ENCODE measurements around the gene ARHGAP15.

Gene ARHGAP15

DNA sequence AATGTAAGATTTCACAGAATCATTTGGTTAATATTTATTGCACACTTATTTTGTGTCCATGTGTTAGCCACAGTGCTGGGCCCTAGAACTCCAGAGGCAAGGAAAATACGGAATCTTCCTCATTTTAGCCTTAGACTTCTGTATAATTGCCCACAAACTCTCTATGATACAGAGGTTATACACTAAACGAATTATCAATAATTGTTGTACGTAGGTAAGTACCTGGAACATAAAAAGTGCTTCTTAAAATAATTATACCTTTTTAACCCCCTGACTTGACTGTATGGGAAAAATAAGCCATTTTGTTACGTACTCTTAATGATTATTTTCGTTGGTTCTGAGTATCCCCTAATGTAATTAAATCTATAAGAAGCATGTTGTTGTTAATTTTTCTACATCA, 119.4 kb downstream of the ARHGAP15 start:
- TF ChIP-seq, protein P1, sequence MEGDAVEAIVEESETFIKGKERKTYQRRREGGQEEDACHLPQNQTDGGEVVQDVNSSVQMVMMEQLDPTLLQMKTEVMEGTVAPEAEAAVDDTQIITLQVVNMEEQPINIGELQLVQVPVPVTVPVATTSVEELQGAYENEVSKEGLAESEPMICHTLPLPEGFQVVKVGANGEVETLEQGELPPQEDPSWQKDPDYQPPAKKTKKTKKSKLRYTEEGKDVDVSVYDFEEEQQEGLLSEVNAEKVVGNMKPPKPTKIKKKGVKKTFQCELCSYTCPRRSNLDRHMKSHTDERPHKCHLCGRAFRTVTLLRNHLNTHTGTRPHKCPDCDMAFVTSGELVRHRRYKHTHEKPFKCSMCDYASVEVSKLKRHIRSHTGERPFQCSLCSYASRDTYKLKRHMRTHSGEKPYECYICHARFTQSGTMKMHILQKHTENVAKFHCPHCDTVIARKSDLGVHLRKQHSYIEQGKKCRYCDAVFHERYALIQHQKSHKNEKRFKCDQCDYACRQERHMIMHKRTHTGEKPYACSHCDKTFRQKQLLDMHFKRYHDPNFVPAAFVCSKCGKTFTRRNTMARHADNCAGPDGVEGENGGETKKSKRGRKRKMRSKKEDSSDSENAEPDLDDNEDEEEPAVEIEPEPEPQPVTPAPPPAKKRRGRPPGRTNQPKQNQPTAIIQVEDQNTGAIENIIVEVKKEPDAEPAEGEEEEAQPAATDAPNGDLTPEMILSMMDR (conservative IDR thresholded peaks at IDR 0.05; ENCODE audit: low read depth, low read length), result no peak
- H3K4me3 ChIP-seq (ENCODE audit: low read length), result no peak overlapping the region
- DNase-seq (ENCODE audit: low read depth), result no peak

GRCh38 chr2:143251681-143252080, 122.5 kb downstream of the ARHGAP15 start:
- DNase-seq (ENCODE audit: low read depth), result no peak
- H3K4me3 ChIP-seq (ENCODE audit: low read length), result no peak overlapping the region
- TF ChIP-seq, protein P1 (conservative IDR thresholded peaks at IDR 0.05; ENCODE audit: low read depth, low read length), result no peak

- no peak overlapping the region for H3K4me3 ChIP-seq (ENCODE audit: low read length)
- DNase-seq (ENCODE audit: low read depth), result no peak
- TF ChIP-seq, protein P1 (conservative IDR thresholded peaks at IDR 0.05; ENCODE audit: low read depth, low read length), result no peak
These were observed 123.1 kb downstream of the ARHGAP15 start for GRCh38 chr2:143252138-143252907.

DNA sequence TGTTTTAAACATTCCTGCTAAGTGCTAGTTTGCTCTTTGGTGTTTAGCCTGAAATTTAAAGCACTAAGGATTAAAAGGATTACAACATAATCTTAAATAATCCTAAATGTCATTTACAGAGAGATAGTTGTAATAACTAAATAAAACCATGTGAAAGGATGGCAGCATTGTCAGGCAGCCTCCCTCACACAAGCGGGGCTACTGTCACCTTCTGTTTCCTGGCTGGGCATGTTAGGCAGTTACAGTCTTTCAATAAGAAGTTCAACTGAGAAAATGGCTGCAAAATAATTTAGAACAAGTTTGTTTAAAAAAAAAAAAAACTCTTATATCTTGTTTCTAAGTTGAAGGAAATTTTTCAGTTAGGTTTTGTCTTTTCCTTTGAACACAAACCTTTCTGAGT, 124.9 kb downstream of the ARHGAP15 start:
- TF ChIP-seq, protein P1 (conservative IDR thresholded peaks at IDR 0.05; ENCODE audit: low read depth, low read length), result no peak
- no peak for DNase-seq (ENCODE audit: low read depth)
- H3K4me3 ChIP-seq (ENCODE audit: low read length), result no peak overlapping the region

GRCh38 chr2:143255086-143255485, 125.9 kb downstream of the ARHGAP15 start:
- no peak overlapping the region for H3K4me3 ChIP-seq (ENCODE audit: low read length)
- TF ChIP-seq, protein P1 (conservative IDR thresholded peaks at IDR 0.05; ENCODE audit: low read depth, low read length), result no peak
- no peak for DNase-seq (ENCODE audit: low read depth)

DNA sequence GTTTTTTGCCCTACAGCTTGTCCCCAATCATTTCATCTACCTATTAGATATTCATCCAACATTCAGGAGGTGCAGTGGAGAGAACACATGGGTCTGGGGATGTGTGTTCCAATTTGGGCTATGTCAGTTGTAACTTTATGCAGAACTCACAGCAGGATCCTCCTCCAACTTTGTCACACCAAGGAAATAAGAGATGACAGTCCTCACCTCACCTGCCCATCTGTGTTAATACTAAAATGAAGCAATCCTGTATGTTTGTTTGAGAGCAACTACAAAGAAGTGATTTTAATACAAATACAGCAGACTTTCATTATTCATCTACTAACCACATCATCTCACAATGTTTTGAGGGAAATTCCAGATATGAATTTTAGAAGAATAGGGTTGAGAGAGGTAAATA, 126.7 kb downstream of the ARHGAP15 start:
- DNase-seq (ENCODE audit: low read depth), result no peak
- TF ChIP-seq, protein P1 (conservative IDR thresholded peaks at IDR 0.05; ENCODE audit: low read depth, low read length), result no peak
- no peak overlapping the region for H3K4me3 ChIP-seq (ENCODE audit: low read length)

All from retinal pigment epithelial cell (primary cell).